SHP77 (cell line): Measurements from ENCODE around the gene DCAF12L2.
"Not testable (repeated sequence)": the region's sequence is repeated elsewhere in the genome, so short reads cannot be mapped to it uniquely, and the experiment has no call there.

ENCODE experiments used
- DNase-seq, 2 experiments: peaks; one replicate each; lab custom pipeline; 2025; lab: John Stamatoyannopoulos, UW

Gene DCAF12L2

GRCh38 chrX:126165721-126166461 lies at the start of gene DCAF12L2:
Gene DCAF12L2 (minus strand): TSS chrX:126166289. CDS start chrX:126165924, 365 bp downstream.
- DNase-seq, result no peak

- not testable (repeated sequence) for DNase-seq
Measured at GRCh38 chrX:126190888-126191287, 24.8 kb upstream of the DCAF12L2 start.

GRCh38 chrX:126177133-126177840 lies 11.2 kb upstream of the DCAF12L2 start:
- no peak for DNase-seq

GRCh38 chrX:126170720-126171119 lies 4.6 kb upstream of the DCAF12L2 start:
- DNase-seq, result no peak

- DNase-seq, result no peak
Measured at GRCh38 chrX:126167560-126167959, 1.5 kb upstream of the DCAF12L2 start.

- no peak for DNase-seq
Measured at GRCh38 chrX:126165401-126165720, 728 bp downstream of the DCAF12L2 start.

- no peak for DNase-seq
Measured at GRCh38 chrX:126164689-126165400, 1.2 kb downstream of the DCAF12L2 start.

GRCh38 chrX:126164226-126164625 lies 1.9 kb downstream of the DCAF12L2 start:
- DNase-seq, result no peak

- DNase-seq, result no peak
Measured at GRCh38 chrX:126141014-126141413, 25.1 kb downstream of the DCAF12L2 start.

- DNase-seq, result no peak
Measured at GRCh38 chrX:126137899-126138298, 28.2 kb downstream of the DCAF12L2 start.

- DNase-seq, result no peak
Measured at GRCh38 chrX:126124721-126125120, 41.4 kb downstream of the DCAF12L2 start.
